Measurements from ENCODE around the gene TEX11.

- TF ChIP-seq CTCF (IDR thresholded peaks at IDR 0.05) (peak in 1 of 4 experiments; percentile 30), POLR2AphosphoS5 (IDR thresholded peaks at IDR 0.05) (no peak), POLR2A (IDR thresholded peaks at IDR 0.05) (no peak)
Measured at GRCh38 chrX:70664726-70665125, 243.8 kb downstream of the TEX11 start.
